NCI-H2029 (cell line): ENCODE measurements around the gene FYB1.

Experiments used
- DNase-seq: peaks from one replicate; lab custom pipeline; 2025; lab: John Stamatoyannopoulos, UW

FYB1 gene

DNA sequence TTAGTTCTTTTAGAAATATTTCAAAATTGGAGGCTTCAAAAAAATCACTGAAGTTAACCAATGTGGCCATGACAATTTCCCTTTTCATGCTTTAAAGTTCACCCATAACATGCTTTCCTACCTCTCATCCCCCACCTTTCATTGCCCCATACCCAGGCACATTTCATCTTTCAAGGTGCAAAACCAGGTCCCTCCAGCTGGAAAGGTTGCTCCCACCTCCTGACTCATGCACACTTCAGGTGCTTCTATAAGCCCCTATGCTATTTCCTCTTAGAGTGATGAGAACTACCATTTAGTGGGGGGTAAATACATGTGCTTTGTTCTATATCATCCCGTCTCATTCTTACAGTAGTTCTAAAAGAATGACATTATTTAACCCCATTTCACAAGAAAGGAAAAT lies 15.4 kb downstream of the FYB1 start:
- DNase-seq, result no peak

DNA sequence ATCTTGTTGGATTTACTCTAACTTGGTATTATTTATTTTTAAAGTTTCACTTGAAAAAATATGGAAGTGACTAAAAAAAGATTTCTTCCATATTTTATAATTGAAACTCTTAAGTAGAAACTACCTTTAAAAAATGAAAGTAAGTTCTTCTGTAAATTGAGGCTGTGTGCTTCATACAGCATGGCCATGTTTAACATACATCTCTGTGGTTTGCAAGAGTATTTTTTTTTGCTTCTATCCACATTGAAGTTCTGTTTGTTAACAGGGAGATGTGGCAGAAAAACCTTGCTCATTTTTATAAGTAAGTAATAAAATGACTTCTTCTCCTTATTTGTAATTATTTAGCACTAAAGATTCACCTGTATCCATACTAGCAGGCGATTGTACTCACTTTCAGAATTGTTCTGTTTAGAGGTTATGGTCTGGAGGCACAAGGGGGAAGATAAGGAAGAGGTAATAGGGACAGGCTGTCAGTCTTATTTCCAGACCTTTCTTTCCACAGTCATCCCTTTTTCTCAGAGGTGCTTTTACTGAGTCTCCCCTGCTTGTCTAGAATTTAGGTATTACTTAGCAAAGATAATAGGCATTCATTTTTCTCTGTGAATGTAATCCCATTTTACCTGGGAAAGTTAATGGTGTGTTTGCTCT lies 16.0 kb downstream of the FYB1 start:
- DNase-seq, result no peak

DNA sequence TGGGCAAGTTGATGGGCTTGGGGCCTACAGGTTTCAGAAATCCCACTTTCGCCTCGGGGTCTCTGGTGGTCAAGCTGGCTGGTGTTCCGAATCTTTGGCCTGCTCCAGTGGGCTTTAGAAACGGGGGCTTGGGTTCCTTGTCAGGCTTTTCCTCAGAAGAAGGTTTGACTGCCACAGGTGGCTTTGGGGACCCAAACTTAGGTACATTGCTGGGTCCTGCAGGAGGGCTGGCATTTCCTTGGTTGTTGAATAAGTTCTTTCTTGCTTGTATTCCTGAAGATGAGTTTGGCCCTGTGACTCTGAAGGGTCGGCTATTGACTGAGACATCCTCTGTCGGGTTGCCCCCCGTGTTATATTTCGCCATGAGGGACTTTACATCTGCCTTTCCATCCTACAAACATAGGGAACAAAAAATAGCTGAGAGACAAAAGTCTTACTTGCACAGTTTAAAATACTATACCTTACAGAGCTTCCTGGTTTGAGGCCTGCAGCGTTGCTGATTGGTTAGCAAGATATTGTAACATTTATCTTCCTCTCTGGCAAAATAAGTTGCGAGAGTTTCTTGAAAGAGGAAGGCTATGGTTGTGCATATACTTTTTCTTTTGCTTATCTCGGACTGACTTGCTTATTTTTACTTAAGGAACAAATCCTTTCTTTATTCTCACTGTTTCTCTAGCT lies 16.6 kb downstream of the FYB1 start:
- no peak for DNase-seq

DNA sequence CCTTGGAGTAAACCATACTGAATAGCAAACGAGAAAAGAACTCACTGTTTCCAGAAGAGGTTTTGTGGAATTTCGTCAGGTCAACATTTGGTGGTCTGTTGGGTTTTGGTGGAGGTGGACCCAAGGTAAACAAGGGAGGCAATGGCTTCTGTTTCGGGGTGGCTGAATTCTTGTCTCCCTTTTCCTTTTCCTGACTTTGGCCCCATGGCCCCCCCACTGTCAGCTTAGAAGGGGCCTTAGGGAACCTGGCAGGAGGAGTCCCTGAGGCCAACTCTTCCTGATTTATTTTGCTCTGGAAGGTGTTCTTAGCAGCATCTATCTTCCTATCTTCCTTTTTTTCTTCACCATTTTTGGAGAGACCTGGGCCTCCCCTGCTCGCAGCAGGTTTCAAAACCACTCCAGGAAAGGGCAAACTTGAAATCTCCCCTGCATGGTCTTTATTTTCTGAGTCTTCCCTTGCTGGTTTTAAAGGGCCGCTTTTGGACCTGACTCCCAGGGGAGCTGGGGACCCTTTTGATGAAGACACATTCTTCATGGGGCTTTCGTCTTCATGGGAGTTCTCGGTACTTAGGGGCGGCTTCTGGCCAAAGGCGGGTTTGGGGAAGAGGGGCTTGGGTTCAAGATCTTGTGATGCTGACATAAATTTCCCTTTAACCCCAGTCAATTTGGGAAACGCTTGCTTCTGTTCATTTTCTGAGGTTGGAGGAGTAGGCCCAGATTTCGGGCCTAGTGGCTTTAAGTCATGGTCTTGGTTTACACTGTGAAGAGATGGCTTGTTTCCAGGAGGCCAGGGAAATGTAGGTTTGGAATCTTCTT lies 17.4 kb downstream of the FYB1 start:
- no peak for DNase-seq

DNA sequence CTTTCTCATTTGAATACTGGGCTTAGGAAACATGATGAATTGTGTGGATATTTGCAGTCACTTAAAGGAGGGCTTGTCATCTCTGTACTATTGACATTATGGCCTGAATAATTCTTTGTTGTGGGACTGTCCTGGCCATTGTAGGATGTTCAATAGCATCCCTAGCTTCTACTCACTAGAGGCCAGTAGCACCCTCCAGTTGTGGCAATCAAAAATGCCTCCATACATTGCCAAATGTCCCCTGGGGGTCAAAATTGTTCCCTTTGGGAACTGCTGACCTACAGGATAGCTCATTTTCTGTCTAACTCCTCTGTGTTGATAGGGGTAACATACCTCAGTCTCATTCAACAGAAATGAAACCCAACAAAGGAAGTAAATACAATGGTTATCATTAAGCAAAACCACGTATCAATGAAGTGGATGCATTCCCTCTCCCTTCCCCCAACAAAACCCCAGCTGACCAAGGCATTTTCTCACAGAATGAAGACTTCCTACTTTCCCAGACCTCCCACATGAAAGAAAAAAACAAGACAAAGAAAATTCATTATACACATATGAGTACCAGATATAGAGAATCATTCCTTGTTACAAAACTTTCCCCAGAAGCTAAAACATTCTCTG lies 18.1 kb downstream of the FYB1 start:
- no peak for DNase-seq

DNA sequence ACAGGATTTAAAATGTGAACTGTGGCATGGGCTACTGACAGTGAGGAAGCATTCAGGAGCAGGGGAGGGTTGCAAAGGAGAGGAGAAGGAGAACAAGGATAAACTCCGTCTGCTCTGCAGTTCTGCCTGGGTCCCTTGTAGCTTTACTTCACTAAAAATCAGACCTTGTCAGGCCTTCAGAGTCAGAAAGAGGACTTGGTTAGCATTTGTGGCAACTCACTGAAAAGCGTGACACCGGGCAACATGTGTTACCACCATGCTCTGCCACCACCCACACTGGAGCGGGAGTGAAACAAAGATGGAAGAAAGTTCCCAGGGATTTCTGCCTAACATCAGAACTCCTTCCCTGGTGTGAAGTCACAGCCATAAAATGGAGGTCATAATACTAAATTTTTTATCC lies 19.3 kb downstream of the FYB1 start:
- DNase-seq, result no peak

DNA sequence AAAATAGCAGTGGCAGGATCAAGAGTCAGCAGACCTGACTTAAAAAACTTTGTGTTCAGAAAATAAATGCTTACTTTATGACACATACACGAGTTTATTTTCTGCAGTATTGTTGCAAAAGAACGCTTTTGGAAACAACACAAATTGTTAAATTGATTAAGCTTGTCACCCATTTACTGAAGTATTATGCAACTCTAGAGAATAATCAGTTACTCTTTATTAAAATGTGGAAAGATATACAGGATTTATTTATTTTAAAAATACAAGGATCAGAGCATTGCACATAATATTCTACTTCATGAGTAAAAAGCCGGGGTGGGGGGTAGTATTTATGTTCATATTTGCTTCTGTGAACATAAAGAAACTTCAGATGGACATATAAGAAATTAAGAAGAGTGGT lies 20.0 kb downstream of the FYB1 start:
- DNase-seq, result no peak

DNA sequence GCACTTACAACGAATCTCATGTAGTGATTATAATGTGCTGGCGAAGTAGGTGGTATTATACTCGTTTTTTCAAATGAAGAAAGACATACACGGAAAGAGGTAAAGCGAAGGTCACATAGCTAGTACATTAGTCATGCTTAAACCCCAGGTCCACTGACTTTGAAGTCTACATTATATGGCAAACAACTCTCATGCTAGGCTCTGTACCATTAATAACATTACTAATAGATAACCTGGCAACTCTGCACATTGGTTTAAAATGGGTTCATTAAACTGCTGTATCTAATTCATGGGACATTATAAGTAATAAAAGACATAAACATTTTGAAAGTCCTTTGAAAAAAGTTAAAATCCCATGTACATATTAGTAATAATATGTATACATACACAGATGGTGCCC lies 21.2 kb downstream of the FYB1 start:
- no peak for DNase-seq

DNA sequence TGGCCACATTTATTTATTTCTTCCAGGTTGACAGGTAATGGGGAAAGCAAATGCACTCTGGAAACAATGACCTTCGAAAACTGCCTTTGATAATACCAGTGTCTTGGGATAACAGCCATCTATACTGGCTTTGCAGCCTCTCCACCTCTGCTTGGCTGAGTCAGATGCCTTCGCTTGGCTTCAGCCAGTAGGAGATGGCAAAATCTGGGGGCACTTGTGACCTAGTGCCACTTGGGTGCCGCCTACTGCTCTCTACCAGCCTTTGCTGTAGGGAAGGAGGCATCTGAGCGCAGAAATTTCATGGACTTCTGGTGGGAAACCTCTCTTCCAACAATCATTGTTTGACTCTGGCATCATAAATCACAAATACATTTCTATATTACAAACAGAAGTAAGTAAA lies 21.8 kb downstream of the FYB1 start:
- DNase-seq, result no peak

DNA sequence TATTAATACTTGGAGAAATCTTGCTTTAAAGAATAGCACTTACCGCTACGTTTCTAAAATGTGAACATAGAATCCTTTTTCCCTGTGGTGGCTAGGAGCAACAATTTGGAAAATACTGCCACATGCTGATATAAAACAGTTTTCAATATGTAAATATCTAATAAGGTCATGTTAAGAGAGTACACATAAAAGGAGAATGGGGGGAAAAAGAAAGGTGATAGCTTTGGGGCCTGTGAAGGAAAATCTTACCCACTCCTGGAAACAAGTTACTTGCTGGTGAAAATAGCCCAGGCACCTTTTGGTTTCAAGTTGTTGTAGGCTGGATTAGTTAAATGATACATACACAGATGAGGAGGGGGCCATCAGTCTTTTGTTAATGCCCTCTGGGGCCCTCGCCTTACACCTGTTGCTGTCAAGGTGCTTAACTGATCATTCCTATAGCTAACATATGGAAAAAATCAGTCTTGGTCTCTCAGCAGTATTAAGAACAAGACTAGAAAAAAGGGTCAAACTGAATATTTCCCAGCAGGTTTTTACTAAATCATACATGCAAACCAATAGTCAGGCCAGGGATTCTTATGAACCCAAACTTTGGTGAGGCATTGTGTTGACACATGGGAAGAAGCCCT lies 24.1 kb downstream of the FYB1 start:
- no peak for DNase-seq

DNA sequence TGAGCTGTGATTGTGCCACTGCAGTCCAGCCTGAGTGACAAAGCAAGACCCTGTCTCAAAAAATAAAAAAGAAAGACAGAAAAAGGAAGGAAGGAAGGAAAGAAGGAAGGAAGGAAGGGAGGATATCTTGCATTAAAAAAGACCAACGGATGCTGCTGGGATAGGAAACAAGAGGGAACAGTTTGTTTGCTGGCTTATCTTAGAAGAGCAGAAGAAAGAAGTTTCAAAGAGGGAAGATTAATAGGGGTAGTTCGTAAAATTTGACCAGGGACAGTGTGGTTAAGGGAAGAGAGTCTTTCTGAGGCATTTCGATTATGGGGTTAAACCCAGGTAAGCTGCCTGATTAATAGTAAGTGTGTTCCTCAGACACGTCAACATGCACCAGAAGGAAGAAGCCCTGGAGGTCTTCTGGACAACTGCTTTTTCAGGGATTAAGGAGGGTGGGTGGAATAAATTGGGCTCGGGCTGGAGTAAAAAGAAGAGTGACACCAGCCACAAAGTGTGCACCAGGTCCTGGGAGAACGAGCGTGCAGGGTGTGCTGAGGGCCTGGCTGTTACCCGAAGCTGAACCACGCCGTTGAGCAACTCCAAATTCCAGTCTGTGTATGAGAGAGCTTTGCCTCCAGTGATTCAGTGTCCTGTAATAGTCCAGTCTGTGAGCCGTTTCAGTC lies 24.8 kb downstream of the FYB1 start:
- DNase-seq, result no peak

DNA sequence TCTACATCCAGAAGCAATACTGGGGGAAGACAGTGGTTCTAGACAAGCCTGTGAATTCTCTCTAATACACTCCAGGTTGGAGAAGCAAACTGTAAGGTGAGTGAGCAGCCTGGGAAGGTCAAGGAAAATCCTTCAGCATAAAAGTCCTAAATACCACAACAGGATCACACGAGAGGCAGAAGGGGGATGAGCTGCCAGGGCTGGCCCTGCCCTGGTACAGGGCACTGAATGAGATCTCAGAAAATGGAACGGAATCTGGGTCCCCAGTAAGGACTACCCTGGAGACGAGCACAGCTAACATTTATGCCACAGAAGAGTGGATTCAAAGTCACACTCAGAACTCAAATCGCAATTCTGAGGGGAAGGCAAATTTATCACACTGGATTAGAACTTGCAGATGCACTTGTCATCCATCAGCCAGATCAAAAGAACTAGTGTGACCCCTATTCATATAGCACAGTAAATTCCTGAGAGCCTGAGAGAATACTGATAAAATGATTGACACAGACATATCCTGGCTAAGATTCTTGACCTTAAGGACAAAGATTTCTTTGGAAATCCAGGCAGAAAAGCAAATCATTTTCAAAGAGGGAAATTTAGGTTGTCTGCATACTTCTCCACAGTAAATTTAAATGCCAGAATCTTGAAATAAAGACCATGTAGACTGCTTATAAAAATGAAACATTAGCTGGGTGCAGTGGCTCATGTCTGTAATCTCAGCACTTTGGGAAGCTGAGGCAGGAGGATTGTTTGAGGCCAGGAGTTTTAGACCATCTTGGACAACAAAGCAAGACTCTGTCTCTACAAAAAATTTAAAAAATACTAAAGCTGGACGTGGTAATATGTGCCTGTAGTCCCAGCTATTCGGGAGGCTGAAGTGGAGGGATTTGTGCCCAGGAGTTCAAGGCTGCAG lies 25.6 kb downstream of the FYB1 start:
- DNase-seq, result no peak

DNA sequence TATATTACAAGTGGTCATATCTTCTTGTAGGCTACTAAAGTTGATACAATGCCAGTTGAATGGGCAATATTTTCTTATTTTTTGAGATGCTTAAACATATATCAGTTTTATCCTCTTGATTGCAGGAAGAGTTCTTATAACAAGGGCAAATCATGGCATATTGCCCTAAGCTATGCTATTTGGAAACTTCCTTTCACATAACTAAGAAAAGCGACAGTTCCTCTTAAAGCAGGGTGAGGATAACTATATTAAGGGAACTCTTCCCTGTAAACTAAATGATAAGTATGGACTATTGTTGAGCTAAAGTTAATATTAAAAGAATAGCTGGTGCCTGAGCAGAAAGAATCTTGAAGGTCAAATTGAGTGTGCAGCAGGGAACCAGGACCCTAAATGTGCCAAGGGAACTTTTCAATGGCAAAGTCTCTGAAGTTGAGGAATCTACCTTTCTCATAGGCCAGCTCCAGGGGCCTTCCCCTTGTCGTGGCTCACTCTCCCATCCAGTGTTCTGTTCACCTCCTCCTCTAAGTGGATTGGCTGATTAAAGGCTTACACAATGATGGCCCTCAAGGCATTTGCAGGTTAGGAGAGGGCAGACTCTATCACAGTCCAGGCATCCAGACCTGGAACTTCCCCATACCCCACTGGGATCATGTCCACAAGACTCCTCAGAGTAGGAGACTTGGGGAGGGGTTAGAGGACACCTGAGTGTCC lies 26.8 kb downstream of the FYB1 start:
- no peak for DNase-seq

DNA sequence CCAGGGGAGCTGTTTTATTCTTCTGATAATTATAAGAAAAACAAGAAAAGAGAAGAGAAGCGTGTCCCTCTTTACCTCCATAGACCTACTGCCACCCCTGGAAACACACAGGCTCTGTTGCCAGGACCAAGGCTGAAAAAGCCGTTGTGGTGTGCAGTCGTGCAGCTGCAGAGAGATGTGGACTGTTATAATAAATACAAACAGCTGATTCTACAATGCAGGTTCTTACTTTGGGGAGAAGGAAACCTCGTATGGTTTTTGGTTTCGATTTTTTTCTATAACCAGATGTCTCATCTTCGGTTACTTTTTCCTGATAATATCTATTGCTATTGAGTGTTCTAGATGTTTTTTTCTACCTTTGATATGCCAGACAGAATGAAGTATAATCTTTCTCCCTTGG lies 28.1 kb downstream of the FYB1 start:
- no peak for DNase-seq

DNA sequence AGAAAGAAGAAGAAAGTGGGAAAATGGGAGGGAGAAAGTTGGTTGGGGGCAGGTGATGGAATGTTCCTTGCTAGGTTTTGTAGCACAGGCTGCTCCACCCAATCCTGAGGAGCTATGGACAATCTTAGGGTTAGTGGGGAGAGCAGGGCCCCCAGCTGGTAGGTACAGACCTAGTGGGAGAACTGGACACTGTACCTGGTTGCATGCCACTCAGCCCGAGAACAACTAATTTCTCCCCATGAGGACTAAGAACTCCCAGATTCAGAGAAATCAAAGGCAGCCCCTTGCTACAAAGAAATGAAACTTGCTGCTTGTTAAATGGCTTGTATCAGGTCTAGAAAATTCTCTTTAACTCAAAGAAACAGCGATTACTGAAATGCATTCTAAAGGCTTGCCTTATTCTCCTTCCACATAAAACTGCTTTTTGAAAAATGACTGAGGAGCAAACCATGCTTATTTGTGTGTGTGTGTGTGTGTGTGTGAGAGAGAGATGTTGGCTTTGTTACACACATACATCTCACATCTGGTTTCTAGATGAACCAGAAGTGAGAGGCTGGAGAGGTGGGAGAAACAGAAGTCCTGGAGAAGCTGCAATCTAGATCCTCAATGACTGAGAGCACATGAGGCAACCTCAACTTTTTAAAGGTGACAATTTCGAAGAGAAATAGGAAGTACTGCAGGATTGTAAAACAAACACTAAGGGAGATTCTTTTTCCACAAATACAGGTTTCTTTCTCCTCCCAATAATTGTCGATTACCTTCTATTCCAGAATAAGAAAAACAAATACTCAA lies 28.9 kb downstream of the FYB1 start:
- no peak for DNase-seq

DNA sequence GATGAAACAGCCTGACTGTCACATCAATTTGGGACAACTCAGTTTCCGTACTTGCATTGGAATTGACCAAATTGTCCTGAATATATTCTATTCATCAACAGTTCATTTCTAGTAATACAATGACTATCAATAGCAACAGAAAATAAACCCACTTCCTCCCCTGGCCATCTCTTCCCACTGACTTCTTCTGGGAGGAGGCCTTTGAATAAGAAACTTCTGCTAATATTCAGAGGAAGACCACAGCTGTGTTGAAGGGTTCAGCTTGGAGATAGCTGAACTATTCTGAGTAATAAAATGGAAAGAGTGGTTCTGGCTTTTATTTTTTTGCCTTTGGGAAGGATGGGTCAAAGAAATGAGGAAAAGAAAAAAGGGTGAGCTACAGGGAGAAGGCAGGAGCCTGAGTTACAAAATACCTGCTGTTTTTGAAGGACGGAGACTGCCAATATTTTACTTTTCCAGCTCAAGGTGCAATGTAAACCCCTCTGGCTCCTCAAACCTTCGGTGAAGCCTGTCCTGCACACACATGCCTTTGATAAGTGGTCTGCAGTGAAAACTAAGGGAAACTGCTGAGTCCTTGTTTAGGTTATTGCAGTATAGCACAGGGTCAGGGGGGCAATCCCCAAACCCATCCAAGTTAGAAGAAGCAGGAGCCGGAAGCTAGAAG lies 29.9 kb downstream of the FYB1 start:
- DNase-seq, result no peak

DNA sequence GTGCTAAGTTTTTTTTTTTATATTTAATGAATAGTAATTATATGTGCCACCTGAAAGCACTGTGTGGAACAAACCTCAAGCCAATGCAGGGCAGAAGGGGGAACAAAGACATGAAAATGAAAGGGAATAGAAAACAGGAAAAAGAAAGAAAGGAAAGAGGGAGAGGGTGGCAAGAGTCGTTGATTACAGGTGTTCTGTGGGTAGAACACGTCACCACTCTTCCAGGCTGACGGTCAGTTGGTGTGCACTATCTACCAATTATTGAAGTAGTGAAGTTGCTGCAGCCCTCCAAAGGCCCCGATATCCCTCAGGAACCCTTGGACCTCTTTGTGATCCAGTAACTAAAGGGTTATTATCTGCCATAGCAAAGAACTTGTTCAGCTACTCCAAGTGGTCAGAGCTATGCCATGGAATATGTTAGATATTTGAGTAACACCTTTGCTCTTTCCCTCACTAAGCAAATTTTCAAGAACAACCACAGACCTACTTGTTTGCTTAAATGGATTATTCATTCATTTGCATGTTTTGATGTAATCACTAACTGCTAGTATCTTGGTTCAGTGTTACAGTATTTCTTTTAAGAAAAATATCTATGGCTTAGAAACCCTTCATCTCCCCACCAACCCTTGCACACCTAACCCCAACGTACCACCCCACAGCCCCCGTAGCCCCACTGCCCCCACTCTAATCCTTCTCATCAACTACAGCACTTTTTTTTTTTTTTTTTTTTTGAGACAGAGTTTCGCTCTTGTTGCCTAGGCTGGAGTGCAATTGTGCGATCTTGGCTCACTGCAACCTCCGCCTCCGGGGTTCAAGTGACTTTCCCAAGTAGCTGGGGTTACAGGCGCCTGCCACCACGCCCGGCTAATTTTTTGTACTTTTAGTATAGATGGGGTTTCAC lies 31.3 kb downstream of the FYB1 start:
- no peak for DNase-seq
